ENCODE results near the gene CD99. TPM values are rescaled to one million over a fixed set of nuclear protein-coding genes. Genes with fewer than 3 reads are reported as not detected.
"Not testable (repeated sequence)": the region's sequence is repeated elsewhere in the genome, so short reads cannot be mapped to it uniquely, and the experiment has no call there.

The CD99 gene
- polyA plus RNA-seq, 3 donors = 159 to 217 (median 184) TPM

DNA sequence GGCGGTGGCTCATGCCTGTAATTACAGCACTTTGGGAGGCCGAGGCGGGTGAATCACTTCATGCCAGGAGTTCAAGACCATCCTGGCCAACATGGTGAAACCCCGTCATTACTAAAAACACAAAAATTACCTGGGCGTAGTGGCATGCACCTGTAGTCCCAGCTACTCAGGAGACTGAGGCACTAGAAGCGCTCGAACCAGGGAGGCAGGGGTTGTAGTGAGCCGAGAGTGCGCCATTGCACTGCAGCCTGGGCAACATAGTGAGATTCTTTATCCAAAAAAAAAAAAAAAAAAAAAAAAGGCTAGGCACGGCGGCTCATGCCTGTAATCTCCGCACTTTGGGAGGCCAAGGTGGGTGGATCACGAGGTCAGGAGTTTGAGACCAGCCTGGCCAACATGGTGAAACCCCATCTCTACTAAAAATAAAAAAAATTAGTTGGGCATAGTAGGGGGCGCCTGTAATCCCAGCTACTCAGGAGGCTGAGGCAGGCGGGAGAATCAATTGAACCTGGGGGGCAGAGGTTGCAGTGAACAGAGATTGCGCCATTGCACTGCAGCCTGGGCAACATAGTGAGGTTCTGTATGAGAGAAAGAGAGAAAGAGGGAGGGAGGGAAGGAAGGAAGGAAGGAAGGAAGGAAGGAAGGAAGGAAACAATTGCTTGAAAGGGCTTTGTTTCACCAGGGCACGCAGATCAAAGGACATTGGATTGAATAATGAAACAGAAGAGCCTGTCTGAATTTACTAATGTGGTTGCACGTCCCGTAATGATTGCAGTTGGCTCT is 73.9 kb downstream of the CD99 start:
- H3K79me2 ChIP-seq (ENCODE audit: insufficient read depth, low read length); DNase-seq; H3K36me3 Mint-ChIP-seq; intact Hi-C loops (cut with micrococcal nuclease); H3K9me3 ChIP-seq (replicated peaks in 1 of 2; ENCODE audit: control insufficient read depth in 1 of 2, insufficient read depth in 1 of 2, low read length in 2 of 2); H3K9ac ChIP-seq (ENCODE audit: insufficient read depth, low read length, poor library complexity, severe bottlenecking); H3K36me3 ChIP-seq (replicated peaks in 1 of 2; ENCODE audit: control insufficient read depth in 1 of 2, insufficient read depth in 2 of 2, low read length in 2 of 2); H3K27ac ChIP-seq (ENCODE audit: low read depth in 1 of 2, low read length in 2 of 2); H3K4me2 ChIP-seq (replicated peaks; ENCODE audit: extremely low read depth, low read length, poor library complexity, severe bottlenecking); H2AFZ ChIP-seq (ENCODE audit: insufficient read depth, low read depth, low read length, poor library complexity, severe bottlenecking); H3K4me3 ChIP-seq (replicated peaks in 1 of 3; ENCODE audit: low read depth in 2 of 3, low read length in 3 of 3); H3K27me3 ChIP-seq (ENCODE audit: control insufficient read depth in 2 of 2, insufficient read depth in 2 of 2, low read length in 2 of 2); H3K27me3 Mint-ChIP-seq (ENCODE audit: low read depth in 3 of 3); H3K9me3 Mint-ChIP-seq; H3K4me3 Mint-ChIP-seq; H4K20me1 ChIP-seq (ENCODE audit: insufficient read depth, low read length): not testable (repeated sequence)
- 81% methylated on average over 10 of the region's 19 CpGs for WGBS (ENCODE audit: insufficient coverage)
- H3K4me1 ChIP-seq (ENCODE audit: control insufficient read depth in 1 of 2, insufficient read depth in 2 of 2, low read length in 2 of 2) = peaks cover 0 to 17% of the 10 kb centered on the region in 2 donors
- H3K4me1 Mint-ChIP-seq = peaks cover 23% of the 10 kb centered on the region
- H3K27ac Mint-ChIP-seq = peak overlapping the region in 2 of 7 donors; percentile 18 to 28

- TF ChIP-seq, protein P1, sequence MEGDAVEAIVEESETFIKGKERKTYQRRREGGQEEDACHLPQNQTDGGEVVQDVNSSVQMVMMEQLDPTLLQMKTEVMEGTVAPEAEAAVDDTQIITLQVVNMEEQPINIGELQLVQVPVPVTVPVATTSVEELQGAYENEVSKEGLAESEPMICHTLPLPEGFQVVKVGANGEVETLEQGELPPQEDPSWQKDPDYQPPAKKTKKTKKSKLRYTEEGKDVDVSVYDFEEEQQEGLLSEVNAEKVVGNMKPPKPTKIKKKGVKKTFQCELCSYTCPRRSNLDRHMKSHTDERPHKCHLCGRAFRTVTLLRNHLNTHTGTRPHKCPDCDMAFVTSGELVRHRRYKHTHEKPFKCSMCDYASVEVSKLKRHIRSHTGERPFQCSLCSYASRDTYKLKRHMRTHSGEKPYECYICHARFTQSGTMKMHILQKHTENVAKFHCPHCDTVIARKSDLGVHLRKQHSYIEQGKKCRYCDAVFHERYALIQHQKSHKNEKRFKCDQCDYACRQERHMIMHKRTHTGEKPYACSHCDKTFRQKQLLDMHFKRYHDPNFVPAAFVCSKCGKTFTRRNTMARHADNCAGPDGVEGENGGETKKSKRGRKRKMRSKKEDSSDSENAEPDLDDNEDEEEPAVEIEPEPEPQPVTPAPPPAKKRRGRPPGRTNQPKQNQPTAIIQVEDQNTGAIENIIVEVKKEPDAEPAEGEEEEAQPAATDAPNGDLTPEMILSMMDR (IDR thresholded peaks at IDR 0.05) = no peak
- intact Hi-C loops (cut with micrococcal nuclease) = no loop called here
These were observed 74.4 kb downstream of the CD99 start for GRCh38 chrX:2765549-2765830.

More at GRCh38 chrX:2765549-2765830, 74.4 kb downstream of the CD99 start:
- Histone ChIP-seq H3K4me1 (ENCODE audit: control insufficient read depth in 1 of 2, insufficient read depth in 2 of 2, low read length in 2 of 2) (peaks cover 0 to 17% of the 10 kb centered on the region in 2 donors), H3K4me2 (replicated peaks; ENCODE audit: extremely low read depth, low read length, poor library complexity, severe bottlenecking) (no peak overlapping the region), H3K9me3 (replicated peaks in 1 of 2; ENCODE audit: control insufficient read depth in 1 of 2, insufficient read depth in 1 of 2, low read length in 2 of 2) (no peaks in the 10 kb centered on the region), H3K36me3 (replicated peaks in 1 of 2; ENCODE audit: control insufficient read depth in 1 of 2, insufficient read depth in 2 of 2, low read length in 2 of 2) (no peaks in the 10 kb centered on the region), H4K20me1 (ENCODE audit: insufficient read depth, low read length) (no peaks in the 10 kb centered on the region), H3K9ac (ENCODE audit: insufficient read depth, low read length, poor library complexity, severe bottlenecking) (no peak overlapping the region), H2AFZ (ENCODE audit: insufficient read depth, low read depth, low read length, poor library complexity, severe bottlenecking) (no peak overlapping the region), H3K4me3 (replicated peaks in 1 of 3; ENCODE audit: low read depth in 2 of 3, low read length in 3 of 3) (no peak overlapping the region), H3K27ac (ENCODE audit: low read depth in 1 of 2, low read length in 2 of 2) (no peak overlapping the region), H3K27me3 (ENCODE audit: control insufficient read depth in 2 of 2, insufficient read depth in 2 of 2, low read length in 2 of 2) (no peaks in the 10 kb centered on the region), H3K79me2 (ENCODE audit: insufficient read depth, low read length) (no peaks in the 10 kb centered on the region)
- Mint-ChIP-seq H3K9me3 (peaks cover 0 to 4% (median 0%) of the 10 kb centered on the region in 7 donors), H3K27ac (no peak overlapping the region), H3K36me3 (no peaks in the 10 kb centered on the region), H3K27me3 (ENCODE audit: low read depth in 3 of 3) (peaks cover 0 to 5% (median 4%) of the 10 kb centered on the region in 3 donors), H3K4me1 (peaks cover 23% of the 10 kb centered on the region), H3K4me3 (no peak overlapping the region)
- no peak for DNase-seq
- 96% methylated on average over 5 of the region's 5 CpGs for WGBS (ENCODE audit: insufficient coverage)

Measured in CD14-positive monocyte (primary cell).